ENCODE data around the gene GPRIN2. TPM values are rescaled to one million over a fixed set of nuclear protein-coding genes. Genes with fewer than 3 reads are reported as not detected.
A peak's percentile ranks its signal among the peaks of the same experiment; 100 is the strongest.
"Not testable (repeated sequence)": the region's sequence is repeated elsewhere in the genome, so short reads cannot be mapped to it uniquely, and the experiment has no call there.

Gene GPRIN2
- total RNA-seq, 1 donor from 2014 or later, result not detected

DNA sequence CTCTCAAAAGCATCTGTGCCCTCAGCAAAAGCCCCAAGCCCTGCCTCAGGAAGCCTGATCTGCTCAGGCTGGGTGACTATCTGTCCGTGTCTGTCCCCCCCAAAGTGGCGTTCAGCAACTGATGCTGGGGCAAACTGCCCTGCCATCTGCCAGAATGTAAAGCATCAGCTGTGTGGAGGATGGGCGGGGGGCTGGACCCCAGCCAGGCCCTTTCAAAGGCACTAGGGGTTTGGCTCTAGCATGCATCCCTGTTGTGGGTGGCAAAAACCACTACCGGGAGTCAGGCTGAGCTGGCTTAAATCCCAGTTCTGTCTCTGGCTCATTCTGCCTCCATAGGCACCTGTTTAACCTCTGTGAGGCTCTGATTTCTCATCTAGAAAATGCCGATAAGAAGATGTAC, 35.5 kb downstream of the GPRIN2 start:
- no peak for DNase-seq (ENCODE audit: low read depth in 2 of 2)

DNA sequence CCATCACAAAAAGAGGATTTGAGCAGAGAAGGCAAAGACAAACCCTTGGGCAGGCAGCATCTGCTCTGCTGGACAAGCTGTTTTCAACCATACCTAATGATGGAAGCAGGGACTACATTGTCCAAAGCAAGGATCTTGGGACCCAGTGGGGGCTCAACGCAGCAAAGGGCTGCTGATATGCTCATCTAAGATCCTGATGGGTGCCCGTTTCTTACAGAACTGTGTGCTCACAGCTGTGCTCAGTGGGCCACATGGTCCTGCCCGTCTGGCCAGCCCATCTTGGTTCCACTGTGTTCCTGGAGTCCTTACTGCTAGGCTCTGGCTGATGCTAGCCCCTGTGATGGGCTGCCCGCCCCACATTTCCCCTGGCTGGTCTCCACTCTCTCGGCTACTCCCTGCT, 36.1 kb downstream of the GPRIN2 start:
- no peak for DNase-seq (ENCODE audit: low read depth in 2 of 2)

DNA sequence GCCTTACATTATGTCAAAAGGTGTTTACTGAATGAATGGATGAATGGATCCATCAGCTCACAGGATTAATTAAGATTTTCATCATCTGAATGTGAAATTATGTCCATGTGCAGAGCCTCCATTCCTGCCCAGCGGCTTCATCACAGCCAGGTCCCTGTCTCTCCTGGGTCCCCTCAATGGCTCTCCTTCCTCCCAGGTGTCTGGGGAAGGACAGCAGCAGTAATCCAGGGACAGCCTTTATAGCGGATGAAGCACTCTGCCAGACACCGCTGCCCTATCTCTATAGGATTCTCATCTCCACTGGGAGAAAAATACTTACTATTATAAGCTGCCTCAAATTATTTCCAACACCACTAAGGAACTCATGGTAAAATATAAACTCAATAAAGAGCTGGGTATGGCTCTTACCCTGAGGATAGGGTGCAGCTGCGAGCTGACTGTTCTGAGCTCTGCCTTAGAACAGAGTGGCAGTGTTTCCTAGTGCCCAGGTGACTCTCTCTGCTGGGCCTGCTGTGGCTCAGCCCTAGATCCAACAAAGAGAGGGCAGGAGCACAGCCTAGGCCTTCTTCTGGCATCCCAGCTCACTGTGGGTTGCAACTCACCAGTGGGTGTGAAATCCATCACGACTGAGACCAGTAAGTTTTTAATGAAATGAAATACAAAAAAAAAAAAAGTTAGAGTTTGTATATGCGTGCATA, 38.3 kb downstream of the GPRIN2 start:
- DNase-seq (ENCODE audit: low read depth in 2 of 2), result no peak

DNA sequence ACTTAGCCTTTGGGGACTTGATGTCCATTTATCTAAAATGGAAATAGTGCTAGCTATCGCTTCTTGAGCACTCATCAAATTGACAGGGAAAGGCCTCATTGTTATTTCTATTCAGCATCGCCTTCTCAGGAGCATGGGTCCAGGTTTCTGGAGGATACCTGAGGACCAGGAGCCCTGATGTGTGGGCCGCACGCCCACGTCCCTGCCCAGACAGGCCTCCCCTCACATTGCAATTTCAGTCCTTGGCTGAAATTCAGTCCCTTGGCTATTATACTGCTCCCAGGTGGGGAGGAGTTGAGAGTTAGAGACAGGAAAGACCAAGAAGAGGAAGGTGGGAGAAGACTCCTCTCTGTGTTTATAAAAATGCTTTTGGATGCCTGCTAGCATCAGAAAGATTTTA, 38.9 kb downstream of the GPRIN2 start:
- DNase-seq (ENCODE audit: low read depth in 2 of 2), result no peak

DNA sequence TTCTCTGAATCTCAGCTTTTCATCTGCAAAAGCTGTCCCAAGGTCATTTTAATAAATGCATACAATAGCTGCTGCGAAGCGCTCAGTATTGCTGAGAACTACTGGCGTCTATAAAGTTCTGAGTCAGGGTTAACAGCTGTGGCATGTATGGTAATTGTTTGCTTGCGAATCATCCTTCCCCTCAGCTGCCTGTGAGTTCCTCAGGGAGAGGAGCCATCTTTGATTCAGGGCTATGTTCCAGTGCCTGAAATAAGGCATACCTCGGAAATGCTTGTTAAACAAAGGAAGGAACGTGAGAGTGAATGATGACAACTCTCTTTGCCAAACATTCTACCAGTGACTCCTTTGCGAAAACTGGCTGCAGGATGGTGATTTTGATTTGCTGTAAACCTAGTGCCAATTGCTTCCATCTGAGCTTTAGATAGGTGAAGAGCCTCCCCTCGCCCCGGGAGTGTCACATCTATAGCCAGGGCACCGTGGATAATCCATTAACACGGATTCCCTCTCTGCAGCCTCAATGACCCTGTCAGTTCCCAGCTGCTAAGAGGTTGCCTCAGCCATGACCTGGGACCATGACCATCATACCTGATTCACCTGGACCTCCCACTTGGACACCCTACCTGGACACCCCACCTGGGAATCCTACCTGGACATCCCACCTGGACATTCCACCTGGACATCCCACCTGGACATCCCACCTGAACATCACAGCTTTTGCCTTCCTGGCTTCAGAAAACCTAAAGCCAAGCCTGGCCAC, 39.6 kb downstream of the GPRIN2 start:
- peak in 1 of 2 donors; percentile 59 for DNase-seq (ENCODE audit: low read depth in 2 of 2)

DNA sequence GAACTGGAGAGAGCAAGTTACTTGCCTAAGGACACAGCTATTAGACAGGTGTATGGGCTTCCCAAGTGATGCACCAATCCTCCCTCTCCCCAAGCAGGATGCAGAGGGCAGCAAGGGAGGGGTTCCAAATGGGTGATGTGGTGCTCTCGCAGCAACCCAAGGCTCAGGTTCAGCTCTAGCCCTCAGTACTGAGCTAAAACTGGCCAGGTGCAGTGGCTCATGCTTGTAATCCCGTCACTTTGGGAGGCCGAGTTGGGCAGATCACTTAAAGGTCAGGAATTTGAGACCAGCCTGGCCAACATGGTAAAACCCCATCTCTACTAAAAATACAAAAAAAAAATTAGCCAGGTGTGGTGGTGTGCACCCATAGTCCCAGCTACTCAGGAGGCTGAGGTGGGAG, 40.7 kb downstream of the GPRIN2 start:
- DNase-seq (ENCODE audit: low read depth in 2 of 2), result no peak

DNA sequence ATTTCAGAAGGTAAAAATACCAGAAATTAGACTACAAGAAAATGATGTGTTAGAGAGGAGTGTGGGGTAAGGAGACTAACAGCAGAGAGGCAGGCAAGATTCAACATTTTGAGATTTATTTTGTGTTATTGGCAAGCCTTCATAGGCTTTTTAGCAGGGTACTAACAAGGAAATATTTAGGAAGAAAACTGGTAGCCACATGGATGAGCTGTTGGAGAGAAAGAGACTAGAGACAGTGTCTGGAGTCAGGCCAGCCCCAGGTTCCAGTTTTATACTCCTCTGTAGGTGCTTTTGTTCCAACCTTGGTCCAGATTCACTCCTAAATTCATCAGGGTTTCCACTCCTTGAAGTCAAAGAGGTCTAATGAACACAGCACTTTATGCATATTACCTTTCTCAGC, 41.1 kb downstream of the GPRIN2 start:
- no peak for DNase-seq (ENCODE audit: low read depth in 2 of 2)

DNA sequence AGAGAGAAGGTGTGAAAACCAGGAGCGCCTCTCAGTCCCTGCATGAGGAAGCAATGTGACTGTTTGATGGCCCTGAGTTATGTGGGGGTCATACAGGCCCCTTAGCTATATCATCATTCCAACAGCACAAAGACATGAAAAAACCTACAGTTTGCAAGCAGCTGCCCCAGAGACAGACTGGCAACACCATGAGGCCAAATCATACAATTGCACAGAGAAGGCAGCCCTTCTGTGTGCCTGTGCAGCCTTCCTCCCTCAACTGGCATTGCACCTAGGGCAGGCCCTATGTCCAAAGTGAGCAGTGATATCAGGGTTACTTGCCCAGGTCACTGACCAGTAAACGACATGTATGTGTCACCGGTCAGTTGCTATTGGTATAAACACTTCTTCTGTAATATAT, 41.6 kb downstream of the GPRIN2 start:
- no peak for DNase-seq (ENCODE audit: low read depth in 2 of 2)

DNA sequence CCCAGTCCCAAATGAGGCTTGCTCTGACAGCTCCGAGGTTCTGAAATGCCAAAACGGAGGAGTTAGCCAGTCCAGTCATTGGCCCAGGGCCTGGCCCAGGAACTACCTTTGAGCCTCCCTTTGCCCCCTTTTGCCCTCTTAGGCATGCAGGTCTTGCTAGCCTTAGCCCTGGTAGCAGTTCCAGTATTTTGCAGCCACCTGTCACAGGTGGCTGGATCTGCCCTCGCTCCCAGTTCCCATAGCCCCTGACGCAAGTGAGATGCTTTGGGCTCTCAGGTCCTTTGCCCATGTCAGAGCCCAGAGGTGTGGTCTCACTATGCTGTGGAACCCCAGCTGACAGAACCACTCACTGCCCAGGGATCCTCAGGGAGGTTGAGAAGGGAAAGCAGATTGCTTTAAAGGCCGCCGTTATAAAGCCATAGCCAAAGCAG, 42.0 kb downstream of the GPRIN2 start:
- no peak for DNase-seq (ENCODE audit: low read depth in 2 of 2)

DNA sequence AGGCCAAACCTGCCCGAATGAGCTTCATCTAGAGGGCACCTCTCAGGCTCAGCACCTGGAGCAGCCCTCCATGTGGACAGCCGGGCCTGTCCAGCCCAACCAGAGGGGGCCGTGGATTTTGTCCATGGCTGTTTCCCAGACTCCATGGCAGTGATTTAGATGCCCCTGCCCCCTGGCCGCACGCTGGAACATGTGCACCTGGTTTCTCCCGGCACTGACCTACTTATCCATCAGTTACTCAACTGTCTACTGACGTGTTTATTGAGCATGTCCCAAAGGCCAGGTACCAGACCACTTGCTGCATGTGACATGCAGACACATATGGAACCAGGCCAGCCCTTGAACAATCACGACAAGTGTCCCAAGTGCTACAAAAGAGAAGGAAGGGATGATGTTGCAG, 43.1 kb downstream of the GPRIN2 start:
- not testable (repeated sequence) for DNase-seq (ENCODE audit: low read depth in 2 of 2)

DNA sequence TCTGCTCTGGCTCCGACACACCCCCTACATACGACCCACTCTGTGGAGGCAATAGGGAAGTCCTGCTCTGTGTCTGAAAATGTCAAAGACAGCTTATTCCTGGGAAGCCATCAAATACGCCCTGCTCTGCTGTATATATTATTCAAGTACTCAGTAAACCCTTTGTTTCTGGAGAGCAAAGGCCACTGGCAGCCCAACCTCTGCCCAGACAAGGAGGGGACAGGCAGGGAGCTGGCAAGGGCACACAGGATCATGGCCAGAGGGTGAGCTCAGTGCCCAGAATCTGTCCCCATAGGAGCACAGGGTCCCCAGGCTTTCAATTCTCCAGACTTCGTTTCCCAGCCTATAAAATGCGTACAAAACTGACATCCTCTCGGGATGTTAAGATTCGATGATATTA, 43.7 kb downstream of the GPRIN2 start:
- not testable (repeated sequence) for DNase-seq (ENCODE audit: low read depth in 2 of 2)

DNA sequence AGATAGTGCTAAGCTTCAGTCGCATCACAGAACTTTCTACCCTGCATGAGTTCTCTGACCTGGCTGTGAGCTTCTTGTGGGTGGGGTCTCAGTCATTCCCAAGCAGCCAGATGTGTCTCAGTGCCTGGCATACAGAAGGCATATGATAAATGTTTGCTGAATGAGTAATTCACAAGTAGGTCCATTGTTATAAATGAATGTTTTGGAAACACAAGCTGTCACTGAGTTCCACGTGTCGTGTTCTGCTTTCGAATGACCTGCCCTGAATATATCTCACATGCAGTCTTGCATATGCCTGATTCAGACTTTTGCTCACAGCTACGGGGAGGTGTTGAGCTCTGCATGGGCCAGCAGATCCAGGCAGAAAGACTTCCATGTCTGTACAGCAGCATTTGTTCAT, 44.5 kb downstream of the GPRIN2 start:
- not testable (repeated sequence) for DNase-seq (ENCODE audit: low read depth in 2 of 2)

Other genes with a start within 250 kb of the GPRIN2 start
- gene ANXA8L1, start 180.9 kb downstream of the GPRIN2 start, total RNA-seq, result not detected in 2 replicates
- not detected in 2 replicates for gene NPY4R, start 90.7 kb downstream of the GPRIN2 start, total RNA-seq
- 0.65 and 0.79 TPM in 2 replicates for gene SYT15, start 22.5 kb upstream of the GPRIN2 start, total RNA-seq